ENCODE results near the gene CELF2. TPM values are rescaled to one million over a fixed set of nuclear protein-coding genes. Genes with fewer than 3 reads are reported as not detected.

Gene CELF2
- total RNA-seq, 1 experiment from 2014 or later: not detected

GRCh38 chr10:11335167-11335652, 317.5 kb downstream of the CELF2 start:
- Mint-ChIP-seq H3K9me3 (ENCODE audit: low read depth, unreplicated experiment) (no peaks in the 10 kb centered on the region), H3K4me1 (ENCODE audit: low read depth, unreplicated experiment) (no peaks in the 10 kb centered on the region), H3K4me3 (ENCODE audit: low read depth, unreplicated experiment) (no peak overlapping the region), H3K27ac (ENCODE audit: unreplicated experiment) (no peak overlapping the region), H3K27me3 (ENCODE audit: unreplicated experiment) (peaks cover 71% of the 10 kb centered on the region), H3K36me3 (ENCODE audit: insufficient read depth, unreplicated experiment) (no peaks in the 10 kb centered on the region)
- no peak for TF ChIP-seq CTCF (IDR thresholded peaks at IDR 0.05; ENCODE audit: unreplicated experiment)
- BruUV-seq (replicated peaks): no TSS peak
- DNase-seq: no peak
- CTCF ChIA-PET: no interaction called here
- intact Hi-C loops (cut with micrococcal nuclease; ENCODE audit: unreplicated experiment): no loop called here

GRCh38 chr10:11335881-11336430, 318.3 kb downstream of the CELF2 start:
- no peak for TF ChIP-seq CTCF (IDR thresholded peaks at IDR 0.05; ENCODE audit: unreplicated experiment)
- intact Hi-C loops (cut with micrococcal nuclease; ENCODE audit: unreplicated experiment): no loop called here
- Mint-ChIP-seq H3K9me3 (ENCODE audit: low read depth, unreplicated experiment) (no peaks in the 10 kb centered on the region), H3K27me3 (ENCODE audit: unreplicated experiment) (peaks cover 79% of the 10 kb centered on the region), H3K4me3 (ENCODE audit: low read depth, unreplicated experiment) (no peak overlapping the region), H3K27ac (ENCODE audit: unreplicated experiment) (no peak overlapping the region), H3K4me1 (ENCODE audit: low read depth, unreplicated experiment) (no peaks in the 10 kb centered on the region), H3K36me3 (ENCODE audit: insufficient read depth, unreplicated experiment) (no peaks in the 10 kb centered on the region)
- CTCF ChIA-PET: interaction anchor here (0.6 kb wide), 1 partner anchor 282 kb away, joined by 3 read pairs; no protein-coding TSS in a partner anchor
- no peak for DNase-seq
- BruUV-seq (replicated peaks): no TSS peak

GRCh38 chr10:11336722-11337162, 319.1 kb downstream of the CELF2 start:
- CTCF ChIA-PET: no interaction called here
- intact Hi-C loops (cut with micrococcal nuclease; ENCODE audit: unreplicated experiment): no loop called here
- peaks cover 87% of the 10 kb centered on the region for H3K27me3 Mint-ChIP-seq (ENCODE audit: unreplicated experiment)
- no peak for TF ChIP-seq CTCF (IDR thresholded peaks at IDR 0.05; ENCODE audit: unreplicated experiment)
- no peak for DNase-seq
- no peaks in the 10 kb centered on the region for H3K4me1 Mint-ChIP-seq (ENCODE audit: low read depth, unreplicated experiment)
- no peaks in the 10 kb centered on the region for H3K36me3 Mint-ChIP-seq (ENCODE audit: insufficient read depth, unreplicated experiment)
- no peak overlapping the region for H3K4me3 Mint-ChIP-seq (ENCODE audit: low read depth, unreplicated experiment)
- no TSS peak for BruUV-seq (replicated peaks)
- no peaks in the 10 kb centered on the region for H3K9me3 Mint-ChIP-seq (ENCODE audit: low read depth, unreplicated experiment)
- no peak overlapping the region for H3K27ac Mint-ChIP-seq (ENCODE audit: unreplicated experiment)

- BruUV-seq (replicated peaks): no TSS peak
- CTCF ChIA-PET: no interaction called here
- Mint-ChIP-seq H3K4me3 (ENCODE audit: low read depth, unreplicated experiment) (no peak overlapping the region), H3K27me3 (ENCODE audit: unreplicated experiment) (peaks cover 88% of the 10 kb centered on the region), H3K27ac (ENCODE audit: unreplicated experiment) (no peak overlapping the region), H3K36me3 (ENCODE audit: insufficient read depth, unreplicated experiment) (no peaks in the 10 kb centered on the region), H3K9me3 (ENCODE audit: low read depth, unreplicated experiment) (no peaks in the 10 kb centered on the region), H3K4me1 (ENCODE audit: low read depth, unreplicated experiment) (no peaks in the 10 kb centered on the region)
- no peak for DNase-seq
- intact Hi-C loops (cut with micrococcal nuclease; ENCODE audit: unreplicated experiment): no loop called here
- TF ChIP-seq CTCF (IDR thresholded peaks at IDR 0.05; ENCODE audit: unreplicated experiment): no peak
Measured at GRCh38 chr10:11337516-11337915, 319.8 kb downstream of the CELF2 start.
